H1 (cell line): ENCODE results near the gene SHISA7.

ENCODE experiments used
- BRCA1 ChIP-seq: IDR thresholded peaks from 2 replicates; pipeline ENCODE4 v1.6.1; 2012; ENCODE audit warnings: low read depth, low read length, improper control_type of control experiment
- CHD2 ChIP-seq: IDR thresholded peaks from 2 replicates; pipeline ENCODE4 v1.6.1; 2012; ENCODE audit warnings: low read length, improper control_type of control experiment
- KDM1A ChIP-seq: fragments of 200-600, 300-600 bp; sonication (generic); IDR thresholded peaks from 2 replicates; pipeline ENCODE4 v1.7.1; 2016; ENCODE audit warnings: mild to moderate bottlenecking, low read length, borderline replicate concordance
- TAF1 ChIP-seq: IDR thresholded peaks from 2 replicates; pipeline ENCODE4 v1.6.1; 2011; ENCODE audit warnings: mild to moderate bottlenecking, low read depth, low read length
- YY1 ChIP-seq: IDR thresholded peaks from 2 replicates; pipeline ENCODE4 v1.6.1; 2011; ENCODE audit warnings: low read depth, mild to moderate bottlenecking, low read length
- ZNF274 ChIP-seq: IDR thresholded peaks from 2 replicates; pipeline ENCODE4 v1.7.0; 2012; ENCODE audit warnings: low read length, borderline replicate concordance; ENCODE audit errors: extremely low read depth
- TF ChIP-seq, protein P1 (sequence below), 3 experiments: IDR thresholded peaks; 1 replicate in 2 of 3; 2 replicates in 1 of 3; pipeline versions ENCODE4 v1.5.1 to v1.6.1; 2011; ENCODE audit warnings: low read length in 3 of 3, mild to moderate bottlenecking in 3 of 3, inconsistent platforms in 2 of 3, low read depth in 1 of 3, moderate library complexity in 1 of 3; ENCODE audit not compliant: insufficient read depth in 1 of 3; ENCODE audit errors: control extremely low read depth in 1 of 3

DNA sequence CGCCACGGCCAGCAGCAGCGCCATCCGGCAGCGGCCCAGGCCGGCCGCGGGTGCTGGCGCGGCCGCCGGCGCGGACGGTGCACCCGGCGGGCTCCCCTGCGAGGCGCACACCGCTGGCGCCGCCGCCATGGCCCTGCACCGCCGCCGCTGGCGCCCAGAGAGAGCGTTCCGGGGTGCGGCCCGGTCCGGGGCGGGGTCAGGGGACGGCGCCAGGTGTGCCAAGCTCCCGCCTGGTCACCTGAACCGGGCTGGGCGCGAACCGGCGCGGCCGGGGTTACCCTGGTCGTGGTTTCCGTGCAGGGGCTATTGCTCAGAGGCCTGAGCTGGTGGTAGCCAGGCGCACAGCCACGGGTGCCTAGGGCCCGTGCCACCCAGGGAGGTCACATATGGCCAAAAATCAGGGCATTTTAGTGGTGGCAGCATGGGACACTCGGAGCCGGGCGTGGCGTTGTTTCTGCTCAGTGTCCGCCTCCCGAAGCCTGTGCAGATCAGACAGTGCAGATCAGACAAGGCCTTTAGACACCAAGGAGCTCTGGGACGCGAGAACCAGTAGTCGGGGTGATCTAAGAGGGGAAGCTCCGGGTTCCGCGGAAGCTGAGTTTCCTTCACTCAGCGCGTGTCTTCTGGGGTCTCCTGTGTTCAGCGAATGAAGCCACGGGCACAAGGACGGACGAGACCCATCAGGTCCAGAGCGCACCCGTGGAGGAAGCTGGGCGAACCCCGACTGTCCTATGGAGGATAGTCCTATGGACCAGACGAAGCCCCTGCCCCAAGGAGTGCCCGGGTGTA is 58.8 kb downstream of the SHISA7 start, which contains the start of gene TMEM238:
- TF ChIP-seq ZNF274 (no peak), TAF1 (no peak), YY1 (no peak), KDM1A (no peak), CHD2 (no peak), BRCA1 (no peak)
- TF ChIP-seq, protein P1, sequence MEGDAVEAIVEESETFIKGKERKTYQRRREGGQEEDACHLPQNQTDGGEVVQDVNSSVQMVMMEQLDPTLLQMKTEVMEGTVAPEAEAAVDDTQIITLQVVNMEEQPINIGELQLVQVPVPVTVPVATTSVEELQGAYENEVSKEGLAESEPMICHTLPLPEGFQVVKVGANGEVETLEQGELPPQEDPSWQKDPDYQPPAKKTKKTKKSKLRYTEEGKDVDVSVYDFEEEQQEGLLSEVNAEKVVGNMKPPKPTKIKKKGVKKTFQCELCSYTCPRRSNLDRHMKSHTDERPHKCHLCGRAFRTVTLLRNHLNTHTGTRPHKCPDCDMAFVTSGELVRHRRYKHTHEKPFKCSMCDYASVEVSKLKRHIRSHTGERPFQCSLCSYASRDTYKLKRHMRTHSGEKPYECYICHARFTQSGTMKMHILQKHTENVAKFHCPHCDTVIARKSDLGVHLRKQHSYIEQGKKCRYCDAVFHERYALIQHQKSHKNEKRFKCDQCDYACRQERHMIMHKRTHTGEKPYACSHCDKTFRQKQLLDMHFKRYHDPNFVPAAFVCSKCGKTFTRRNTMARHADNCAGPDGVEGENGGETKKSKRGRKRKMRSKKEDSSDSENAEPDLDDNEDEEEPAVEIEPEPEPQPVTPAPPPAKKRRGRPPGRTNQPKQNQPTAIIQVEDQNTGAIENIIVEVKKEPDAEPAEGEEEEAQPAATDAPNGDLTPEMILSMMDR (IDR thresholded peaks at IDR 0.05; ENCODE audit: control extremely low read depth in 1 of 3, insufficient read depth in 1 of 3, low read depth in 1 of 3, low read length in 3 of 3): no peak
